B cell (primary cell): ENCODE results near the gene NAPB. TPM values are rescaled to one million over a fixed set of nuclear protein-coding genes. Genes with fewer than 3 reads are reported as not detected.

Experiments used
- ATAC-seq: fragments of 200-7000 bp; cut with Tn5 transposase; one replicate; pipeline ENCODE4 v1.10.0; 2021; ENCODE audit warnings: low read depth, mild to moderate bottlenecking, moderate number of reproducible peaks, moderate library complexity
- CTCF ChIA-PET: fragments of 350-600 bp; sonication (Branson Sonifier 250); formaldehyde crosslinking; loops from one replicate; lab custom pipeline; 2021; ENCODE audit warnings: antibody characterized with exemption, inconsistent platforms; lab: Charles Lee
- POLR2A ChIA-PET: fragments of 350-600 bp; sonication (Branson Sonifier 250); formaldehyde crosslinking; loops from one replicate; lab custom pipeline; 2021; ENCODE audit warnings: antibody characterized with exemption; lab: Charles Lee
- DNase-seq: peaks from one replicate; pipeline ENCODE4 v3.0.0; 2013
- H2AFZ ChIP-seq: 2 replicates; pipeline ENCODE4 v1.6.1; 2012; ENCODE audit warnings: mild to moderate bottlenecking, low read depth, low read length; ENCODE audit not compliant: insufficient read depth, poor library complexity, severe bottlenecking
- H3K27ac ChIP-seq, 2 donors: 1 replicate in 1 of 2; 2 replicates in 1 of 2; pipeline ENCODE4 v1.5.1; 2012 to 2013; ENCODE audit warnings: low read length in 2 of 2, mild to moderate bottlenecking in 2 of 2, moderate library complexity in 1 of 2
- H3K27me3 ChIP-seq, 4 experiments: fragments of 200-600 bp in 1 of 4; sonication (generic) in 1 of 4; replicated peaks in 1 of 4; 1 replicate in 2 of 4; 2 replicates in 2 of 4; pipeline versions ENCODE4 v1.6.1 to v1.7.0; 2013 to 2016; ENCODE audit warnings: low read length in 3 of 4, mild to moderate bottlenecking in 2 of 4, mixed read lengths in 1 of 4, moderate library complexity in 1 of 4; ENCODE audit not compliant: insufficient read depth in 4 of 4, control insufficient read depth in 3 of 4; ENCODE audit errors: control extremely low read depth in 1 of 4
- H3K36me3 ChIP-seq, 2 experiments: replicated peaks in 1 of 2; 1 replicate in 1 of 2; 2 replicates in 1 of 2; pipeline versions ENCODE4 v1.6.1 to v1.7.1; 2013; ENCODE audit warnings: low read length in 1 of 2; ENCODE audit not compliant: insufficient read depth in 2 of 2, control insufficient read depth in 1 of 2; ENCODE audit errors: control extremely low read depth in 1 of 2, extremely low read depth in 1 of 2
- H3K4me1 ChIP-seq, 2 donors: fragments of 200-600 bp in 1 of 2; sonication (generic) in 1 of 2; 1 replicate in 1 of 2; 2 replicates in 1 of 2; pipeline versions ENCODE4 v1.5.1 to v1.6.1; 2013 to 2017; ENCODE audit warnings: low read length in 2 of 2; ENCODE audit not compliant: control insufficient read depth in 2 of 2, insufficient read depth in 2 of 2
- H3K4me2 ChIP-seq: replicated peaks from 2 replicates; pipeline ENCODE3; 2012; ENCODE audit warnings: mild to moderate bottlenecking, low read depth, low read length; ENCODE audit not compliant: poor library complexity, severe bottlenecking
- H3K4me3 ChIP-seq, 5 experiments: fragments of 200-600 bp in 1 of 5; sonication (generic) in 1 of 5; 1 replicate in 3 of 5; 2 replicates in 2 of 5; pipeline versions ENCODE4 v1.5.1 to v1.7.0; 2011 to 2016; ENCODE audit warnings: low read length in 4 of 5, mild to moderate bottlenecking in 4 of 5, low read depth in 2 of 5, control low read depth in 1 of 5, moderate library complexity in 1 of 5; ENCODE audit not compliant: insufficient read depth in 1 of 5; ENCODE audit errors: control extremely low read depth in 1 of 5, extremely low read depth in 1 of 5
- H3K79me2 ChIP-seq: fragments of 200-600 bp; sonication (generic); one replicate; pipeline ENCODE4 v1.6.0; 2016; ENCODE audit warnings: low read length; ENCODE audit not compliant: control insufficient read depth, insufficient read depth
- H3K9ac ChIP-seq: fragments of 200-600 bp; sonication (generic); 2 replicates; pipeline ENCODE4 v1.6.1; 2017; ENCODE audit warnings: mild to moderate bottlenecking, low read length, moderate library complexity
- H3K9me3 ChIP-seq, 3 donors: one replicate each; pipeline versions ENCODE4 v1.6.1 to v1.7.1; 2013; ENCODE audit warnings: low read length in 2 of 3; ENCODE audit not compliant: control insufficient read depth in 2 of 3, insufficient read depth in 1 of 3; ENCODE audit errors: control extremely low read depth in 1 of 3
- H4K20me1 ChIP-seq: 2 replicates; pipeline ENCODE4 v1.6.0; 2012; ENCODE audit warnings: mild to moderate bottlenecking, low read length; ENCODE audit not compliant: insufficient read depth, control insufficient read depth, poor library complexity, severe bottlenecking
- H3K27ac Mint-ChIP-seq: one replicate; pipeline ENCODE4 v1.8.0; 2021; ENCODE audit warnings: mixed read lengths
- H3K27me3 Mint-ChIP-seq: one replicate; pipeline ENCODE4 v1.8.0; 2021; ENCODE audit warnings: mixed read lengths
- H3K4me1 Mint-ChIP-seq: one replicate; pipeline ENCODE4 v1.8.0; 2021; ENCODE audit warnings: mixed read lengths
- H3K4me3 Mint-ChIP-seq: one replicate; pipeline ENCODE4 v1.8.0; 2021; ENCODE audit warnings: mixed read lengths
- H3K9me3 Mint-ChIP-seq: one replicate; pipeline ENCODE4 v1.8.0; 2022; ENCODE audit warnings: mixed read lengths; ENCODE audit not compliant: insufficient read depth
- CTCF ChIP-seq: fragments of 200-600 bp; IDR thresholded peaks from one replicate; pipeline ENCODE4 v1.8.0; 2022; ENCODE audit warnings: antibody characterized with exemption, mild to moderate bottlenecking
- EZH2 ChIP-seq: IDR thresholded peaks from 2 replicates; pipeline ENCODE4 v1.6.1; 2012; ENCODE audit warnings: borderline replicate concordance, low read depth, mild to moderate bottlenecking, moderate library complexity, low read length; ENCODE audit not compliant: insufficient read depth, poor library complexity, severe bottlenecking
- WGBS: methylation state at CpG from one replicate; pipeline ENCODE4 v1.1.5; 2013; ENCODE audit warnings: missing lambda C conversion rate; ENCODE audit not compliant: insufficient coverage; 5-methylcytosine and 5-hydroxymethylcytosine counted together
- intact Hi-C: fragments of 100-400 bp; cut with micrococcal nuclease; formaldehyde crosslinking; loops from one replicate; pipeline ENCODE4 v1.10.0; 2022
- polyA plus RNA-seq: library from polyadenylated mRNA; depleted of rRNA; stranded (reverse); fragments of >200 nt; gene quantifications from 2 replicates; pipeline ENCODE4 v1.2.3, GENCODE V29; 2012
- total RNA-seq, 2 donors: library from RNA; stranded (reverse); fragments of 120-200 nt in 1 of 2; gene quantifications; 1 replicate in 1 of 2; 2 replicates in 1 of 2; pipeline versions ENCODE4 v1.2.3 to v1.2.4, GENCODE V29; 2013 to 2022

Gene NAPB
- total and polyA plus RNA-seq, 2 donors (not counting 1 experiment from before 2014, with no cell fraction given), result 4.1 to 13.0 TPM

- DNase-seq (no peak), ATAC-seq (no peak)
- POLR2A ChIA-PET, result no interaction called here
- Histone ChIP-seq H3K4me3 (no peak overlapping the region), H2AFZ (no peak overlapping the region), H4K20me1 (no peaks in the 10 kb centered on the region), H3K79me2 (no peaks in the 10 kb centered on the region), H3K36me3 (no peaks in the 10 kb centered on the region), H3K27me3 (no peaks in the 10 kb centered on the region), H3K4me1 (peaks cover 11 to 12% of the 10 kb centered on the region in 2 donors), H3K27ac (no peak overlapping the region), H3K9ac (no peak overlapping the region), H3K9me3 (no peaks in the 10 kb centered on the region), H3K4me2 (no peak overlapping the region)
- WGBS, result 98% methylated on average over 5 of the region's 5 CpGs
- intact Hi-C loops, result no loop called here
- TF ChIP-seq CTCF (no peak), EZH2 (no peak)
- H3K27me3 Mint-ChIP-seq, result peaks cover 3% of the 10 kb centered on the region
- H3K4me3 Mint-ChIP-seq, result no peak overlapping the region
- no peak overlapping the region for H3K27ac Mint-ChIP-seq
- H3K9me3 Mint-ChIP-seq, result no peaks in the 10 kb centered on the region
- peaks cover 17% of the 10 kb centered on the region for H3K4me1 Mint-ChIP-seq
- CTCF ChIA-PET, result interaction anchor here (1.3 kb wide), 1 partner anchor 13 kb away, joined by 5 read pairs; no protein-coding TSS in a partner anchor
These were observed 84.8 kb downstream of the NAPB start for GRCh38 chr20:23336476-23336875.

GRCh38 chr20:23335521-23335920 is 85.8 kb downstream of the NAPB start:
- Histone ChIP-seq H4K20me1 (no peaks in the 10 kb centered on the region), H3K36me3 (no peaks in the 10 kb centered on the region), H3K79me2 (no peaks in the 10 kb centered on the region), H3K4me3 (no peak overlapping the region), H3K9me3 (no peaks in the 10 kb centered on the region), H3K4me1 (peaks cover 11 to 12% of the 10 kb centered on the region in 2 donors), H3K9ac (no peak overlapping the region), H2AFZ (no peak overlapping the region), H3K27me3 (no peaks in the 10 kb centered on the region), H3K4me2 (no peak overlapping the region), H3K27ac (no peak overlapping the region)
- Mint-ChIP-seq H3K4me1 (peaks cover 20% of the 10 kb centered on the region), H3K4me3 (no peak overlapping the region), H3K27me3 (peaks cover 1% of the 10 kb centered on the region), H3K27ac (no peak overlapping the region), H3K9me3 (no peaks in the 10 kb centered on the region)
- ATAC-seq (no peak), DNase-seq (no peak)
- no peak for TF ChIP-seq CTCF
- 88% methylated on average over 4 of the region's 5 CpGs for WGBS
- ChIA-PET CTCF (no interaction called here), POLR2A (no interaction called here)
- intact Hi-C loops, result no loop called here
